Skin of body (tissue), 2 donors: ENCODE results near the gene COL5A1. TPM values are rescaled to one million over a fixed set of nuclear protein-coding genes. Genes with fewer than 3 reads are reported as not detected.
"Not testable (repeated sequence)": the region's sequence is repeated elsewhere in the genome, so short reads cannot be mapped to it uniquely, and the experiment has no call there.

Experiments used
- DNase-seq: peaks from one replicate; lab custom pipeline; 2025; lab: John Stamatoyannopoulos, UW
- total RNA-seq: library from RNA; depleted of rRNA; stranded (reverse); fragments of >200 nt; gene quantifications from one replicate; pipeline ENCODE4 v1.2.3, GENCODE V29; 2014

The COL5A1 gene
- total RNA-seq, 1 donor from 2014 or later = 349 TPM

DNA sequence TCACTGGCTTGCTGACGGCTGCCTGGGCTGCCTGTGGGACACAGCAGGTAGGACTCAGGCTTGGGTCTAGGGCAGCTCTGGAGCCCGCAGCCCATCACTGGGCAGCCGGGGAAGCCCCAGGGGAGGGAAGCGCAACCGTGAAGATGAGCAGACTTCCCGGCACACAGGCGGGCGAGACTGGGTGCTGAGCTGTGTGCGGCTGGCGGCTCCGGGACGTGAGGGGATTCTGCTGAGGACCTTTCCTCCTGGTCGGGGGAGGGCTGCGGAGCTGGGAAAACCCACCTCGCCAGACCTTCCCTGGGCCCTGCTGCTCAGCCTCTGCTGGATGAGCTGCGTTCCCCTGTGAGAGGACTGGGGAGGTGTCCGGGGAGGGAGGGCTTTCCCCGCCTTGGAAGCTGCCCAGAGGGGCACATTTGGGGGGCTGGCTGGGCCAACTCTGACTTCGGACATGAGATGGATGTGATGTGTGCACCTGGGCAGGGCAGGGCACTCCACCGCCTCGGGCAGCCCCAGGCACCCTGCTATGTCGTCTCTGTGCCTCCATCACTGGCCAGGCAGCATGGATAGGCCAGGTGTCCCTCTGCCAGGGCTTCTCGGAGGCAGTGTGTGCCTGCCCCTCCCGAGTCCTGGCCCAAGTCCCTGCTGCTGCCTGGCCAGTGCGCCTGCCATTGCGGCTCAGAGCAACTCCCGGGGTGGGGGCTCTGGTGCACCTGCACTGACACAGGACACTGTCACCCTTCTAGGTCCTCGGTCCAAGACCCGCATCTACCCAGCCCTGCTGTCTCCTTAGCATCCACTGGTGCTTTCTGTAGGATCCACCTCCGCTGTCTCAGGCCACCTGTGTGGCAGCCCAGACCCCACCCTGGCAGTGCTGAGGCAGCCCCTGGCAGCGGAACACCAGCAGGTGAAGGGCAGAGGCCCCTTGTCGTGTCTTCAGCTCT lies 66.4 kb downstream of the COL5A1 start:
- DNase-seq = no peak

DNA sequence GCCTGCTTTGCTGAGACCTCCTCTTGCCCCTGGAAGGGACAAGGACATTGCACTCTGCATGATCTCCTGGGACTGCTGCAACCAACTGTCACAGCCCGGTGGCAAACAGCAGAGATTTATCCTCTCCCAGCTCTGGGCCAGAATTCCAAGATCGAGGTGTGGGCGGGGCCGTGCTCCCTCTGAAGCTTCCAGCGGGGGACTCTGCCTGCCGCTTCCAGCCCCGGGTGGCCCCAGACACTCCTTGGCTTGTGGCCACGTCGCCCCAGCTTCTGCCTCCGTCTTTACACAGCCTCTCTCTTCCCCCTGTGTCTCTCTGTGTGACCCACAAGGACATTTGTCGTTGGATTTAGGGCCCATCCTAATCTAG lies 67.1 kb downstream of the COL5A1 start:
- no peak for DNase-seq

DNA sequence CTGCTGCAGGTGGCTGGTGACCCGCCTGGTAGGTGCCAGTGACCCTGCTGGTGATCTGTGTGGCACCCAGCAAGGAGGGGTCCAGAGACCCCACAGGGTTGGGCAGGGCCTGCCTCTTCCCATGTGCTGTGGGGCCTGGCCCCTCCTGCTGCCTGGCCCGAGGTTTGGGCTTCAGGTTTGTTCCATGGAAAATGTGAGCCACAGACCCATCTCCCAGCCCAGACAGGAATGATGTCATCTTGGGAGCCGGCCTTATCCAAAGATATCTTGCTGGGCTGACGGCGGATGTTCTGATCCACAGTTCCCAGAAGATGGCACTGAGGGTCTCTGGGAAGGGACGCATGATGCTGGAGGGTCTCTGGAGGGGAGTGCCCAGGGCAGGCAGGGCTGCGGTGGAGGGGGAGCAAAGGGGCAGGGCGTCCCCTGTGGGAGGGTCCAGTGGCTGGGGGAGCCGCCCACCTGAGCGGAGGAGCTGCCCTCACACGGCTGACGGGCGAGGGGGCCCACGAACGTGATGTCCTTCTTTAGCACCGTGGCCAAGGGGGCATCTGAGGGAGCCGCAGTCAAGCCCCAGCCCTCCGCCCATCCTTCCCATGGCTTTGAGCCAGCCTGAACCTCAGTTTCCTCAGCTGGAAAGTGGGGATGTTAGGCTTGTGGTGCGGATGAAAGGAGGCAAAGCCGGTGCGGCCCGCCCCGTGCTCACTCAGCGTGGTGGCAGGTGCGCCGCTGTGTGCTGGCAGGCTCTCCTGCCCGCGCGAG lies 68.1 kb downstream of the COL5A1 start:
- peak; percentile 60 for DNase-seq

DNA sequence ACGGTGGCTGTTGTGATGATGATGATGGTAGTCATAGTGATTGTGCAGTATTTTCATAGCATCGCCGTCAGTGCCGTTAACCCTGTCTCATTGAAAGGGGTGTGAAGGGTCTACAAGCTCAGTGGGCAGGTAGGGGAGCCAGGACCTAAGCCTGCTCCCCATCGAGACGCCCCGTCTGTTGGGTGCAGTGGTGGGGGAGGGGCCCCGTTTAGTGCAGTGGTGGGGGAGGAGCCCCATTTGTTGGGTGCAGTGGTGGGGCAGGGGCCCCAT lies 68.6 kb downstream of the COL5A1 start:
- no peak for DNase-seq

DNA sequence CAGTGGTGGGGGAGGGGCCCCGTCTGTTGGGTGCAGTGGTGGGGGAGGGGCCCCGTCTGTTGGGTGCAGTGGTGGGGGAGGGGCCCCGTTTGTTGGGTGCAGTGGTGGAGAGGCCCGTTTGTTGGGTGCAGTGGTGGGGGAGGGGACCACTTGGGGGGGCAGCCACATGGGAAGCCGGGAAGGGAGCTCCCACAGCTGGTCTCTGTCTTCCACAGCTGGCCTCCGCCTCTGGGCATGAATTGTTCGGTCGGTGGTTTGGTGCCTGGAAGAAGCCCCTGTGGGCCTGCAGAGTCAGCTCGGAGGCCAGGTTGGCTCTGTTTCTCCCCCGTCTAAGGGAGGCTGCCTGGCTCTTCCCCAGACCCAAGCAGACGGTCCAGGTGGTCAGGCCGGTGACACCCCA lies 69.3 kb downstream of the COL5A1 start:
- DNase-seq = no peak

DNA sequence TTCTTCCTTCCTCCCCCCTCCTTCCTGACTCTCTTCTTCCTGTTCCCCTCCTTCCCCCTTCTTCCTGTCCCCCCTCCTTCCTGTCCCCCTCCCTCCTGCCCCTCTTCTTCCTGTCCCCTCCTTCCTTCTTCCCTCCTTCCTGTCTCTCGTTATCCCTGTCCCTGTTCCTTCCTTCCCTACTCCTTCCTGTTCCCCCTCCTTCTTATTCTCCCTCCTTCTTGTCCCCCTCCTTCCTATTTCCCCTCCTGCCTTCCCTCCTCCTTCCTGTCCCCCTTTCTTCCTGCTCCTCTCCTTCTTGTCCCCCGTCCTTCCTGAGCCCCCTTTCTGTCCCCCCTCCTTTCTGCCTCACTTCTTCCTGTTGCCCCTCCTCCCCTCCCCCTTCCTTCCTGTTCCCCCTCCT lies 70.6 kb downstream of the COL5A1 start:
- no peak for DNase-seq

DNA sequence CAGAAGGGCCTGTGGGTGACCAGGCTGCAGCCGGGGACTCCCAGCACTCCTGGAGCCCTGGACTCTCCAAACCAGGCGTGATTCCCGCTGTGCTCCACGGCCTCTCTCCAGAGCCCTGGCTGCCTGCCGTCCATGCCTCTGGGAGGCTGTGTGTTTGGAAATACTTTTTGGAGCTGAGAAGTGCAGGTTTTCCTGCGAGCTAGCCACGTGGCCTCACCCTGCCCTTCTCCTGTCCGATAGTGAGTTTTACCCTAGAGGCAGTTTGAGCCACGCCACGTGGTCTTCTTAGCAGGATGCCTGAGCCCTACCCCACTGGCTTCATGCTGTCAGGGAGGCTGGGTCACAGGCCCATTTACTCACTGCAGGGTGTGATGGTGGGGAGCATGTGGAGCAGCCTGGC lies 71.3 kb downstream of the COL5A1 start:
- no peak for DNase-seq

DNA sequence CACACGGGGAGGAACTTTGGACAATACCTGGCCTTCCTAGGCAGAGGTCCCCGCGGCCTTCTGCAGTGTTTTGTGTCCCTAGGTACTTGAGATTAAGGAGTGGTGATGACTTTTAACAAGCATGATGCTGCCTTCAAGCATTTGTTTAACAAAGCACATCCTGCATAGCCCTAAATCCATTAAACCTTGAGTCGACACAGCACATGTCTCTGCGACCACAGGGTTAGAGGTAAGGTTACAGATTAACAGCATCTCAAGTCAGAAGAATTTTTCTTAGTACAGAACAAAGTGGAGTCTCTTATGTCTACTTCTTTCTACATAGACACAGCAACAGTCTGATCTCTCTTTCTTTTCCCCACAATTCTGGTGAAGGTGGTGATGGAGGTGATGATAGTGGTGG lies 73.9 kb downstream of the COL5A1 start:
- DNase-seq = not testable (repeated sequence)

DNA sequence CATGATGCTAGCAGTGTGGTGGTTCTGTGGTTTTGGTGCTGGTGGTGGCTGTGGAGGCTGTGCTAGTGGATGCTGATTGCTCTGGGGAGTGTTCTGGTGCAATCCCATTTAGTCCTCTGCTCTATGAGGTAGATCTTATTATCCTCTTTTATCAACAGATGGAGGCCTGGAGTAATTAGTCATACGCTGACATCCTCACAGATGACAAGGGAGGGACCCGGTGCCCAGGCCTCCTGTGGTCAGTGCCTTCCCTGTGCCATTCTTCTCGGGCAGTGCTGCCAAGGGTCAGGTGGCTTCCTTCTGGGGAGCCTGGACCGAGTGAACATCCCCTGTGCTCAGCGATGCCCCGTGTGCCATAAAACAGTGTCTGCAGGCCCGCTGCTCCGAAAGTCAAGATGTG lies 74.5 kb downstream of the COL5A1 start:
- no peak for DNase-seq

DNA sequence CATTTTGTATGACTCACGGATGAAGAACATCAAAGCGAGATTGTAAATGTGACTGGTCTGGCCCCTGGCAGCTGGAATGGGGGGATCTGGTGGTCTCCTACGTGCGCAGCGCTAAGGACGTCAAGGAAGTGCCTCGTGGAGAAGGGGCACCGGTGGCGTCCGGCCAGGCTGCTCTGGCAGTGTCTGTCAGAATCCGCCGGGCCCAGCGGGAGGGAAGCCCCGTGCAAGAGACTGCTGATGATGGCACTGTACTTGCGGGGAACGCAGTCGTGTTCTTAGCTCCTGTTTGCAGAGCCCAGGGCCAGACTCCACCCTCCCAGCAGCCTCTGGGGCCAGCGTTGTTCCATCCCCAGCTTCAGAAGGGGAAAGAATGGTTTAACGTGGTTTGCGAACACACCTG lies 75.5 kb downstream of the COL5A1 start:
- DNase-seq = no peak

DNA sequence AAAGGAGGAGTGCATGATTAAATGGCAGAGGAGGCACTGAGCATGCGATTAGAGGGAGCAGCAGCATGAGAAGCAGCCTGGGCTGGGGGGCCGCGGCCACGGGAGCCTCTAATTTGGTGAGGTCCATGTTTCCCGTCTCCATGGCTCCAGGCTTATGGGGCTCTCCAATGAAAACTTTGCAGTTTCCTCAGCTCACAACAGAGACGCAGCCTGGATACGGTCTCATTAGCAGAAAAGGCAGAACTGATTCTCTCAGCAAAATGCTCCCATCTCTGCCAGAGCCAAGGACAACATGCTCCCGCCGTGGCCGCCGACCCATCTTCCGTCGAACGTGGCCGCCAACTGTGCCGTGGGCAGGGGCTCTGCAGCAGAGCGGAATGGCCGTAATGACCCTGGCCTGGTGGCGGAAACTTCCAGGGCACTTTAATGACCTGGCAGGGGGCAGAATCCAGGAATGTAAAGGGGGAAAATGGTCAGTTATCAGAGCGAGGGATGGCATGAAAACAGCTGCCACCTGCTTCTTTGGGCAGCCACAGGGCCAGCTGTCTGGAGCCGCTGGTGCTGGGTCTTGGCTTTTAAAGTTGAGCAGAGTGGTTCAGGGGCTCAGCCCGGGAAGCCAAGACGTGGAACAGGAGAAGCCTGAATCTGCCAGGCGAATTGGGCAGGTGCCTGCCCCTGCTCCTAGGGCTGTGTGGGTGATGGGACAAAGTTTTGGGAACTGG lies 76.5 kb downstream of the COL5A1 start:
- DNase-seq = no peak

DNA sequence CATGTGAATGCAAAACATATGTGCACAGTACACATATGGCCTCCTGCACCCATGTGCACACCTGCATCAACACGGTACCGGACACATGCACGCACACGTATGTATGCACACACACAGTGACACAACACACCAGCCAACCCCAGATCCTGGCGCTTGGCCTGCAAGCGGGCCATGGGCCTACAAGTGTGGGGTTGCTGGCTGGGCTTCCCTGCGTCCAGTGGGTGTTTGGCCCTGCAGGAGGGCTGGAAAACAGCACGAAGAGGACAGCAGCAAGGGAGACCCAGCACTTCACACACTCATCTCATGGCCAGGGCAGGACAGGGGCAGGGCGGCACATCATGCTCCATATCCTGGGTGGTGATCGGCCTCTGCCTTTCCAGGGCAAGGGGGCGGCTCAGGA lies 77.7 kb downstream of the COL5A1 start:
- DNase-seq = no peak

DNA sequence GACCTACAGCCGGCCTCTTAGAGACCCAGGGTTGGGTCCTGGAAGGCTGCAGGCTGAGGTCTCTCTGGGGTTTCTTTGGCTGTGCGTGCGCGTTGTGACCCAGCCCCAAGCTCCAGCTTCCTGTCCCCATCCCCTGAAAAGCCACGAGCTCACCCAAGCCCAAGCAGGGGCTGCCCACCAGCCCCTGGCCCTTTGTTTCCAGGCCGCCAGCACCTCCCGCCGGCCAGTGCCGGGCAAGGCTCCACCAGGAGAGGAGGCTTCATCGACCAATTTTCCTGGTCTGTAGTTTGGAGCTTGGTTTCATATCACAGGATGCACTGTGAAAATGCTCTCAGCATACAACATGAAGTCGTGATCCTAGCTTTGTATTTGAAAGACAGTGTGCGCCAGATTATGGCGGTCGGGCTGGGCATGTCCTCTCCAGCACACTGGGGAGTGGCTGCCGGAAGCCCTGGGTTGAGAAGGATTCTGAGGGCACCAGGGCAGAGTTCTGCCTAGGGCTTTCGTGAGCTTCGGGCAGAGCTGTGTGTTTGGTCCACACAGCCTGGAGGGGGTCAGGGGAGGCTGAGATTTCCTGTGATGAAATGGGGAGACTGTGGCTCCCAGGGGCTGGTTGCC lies 78.6 kb downstream of the COL5A1 start:
- no peak for DNase-seq

DNA sequence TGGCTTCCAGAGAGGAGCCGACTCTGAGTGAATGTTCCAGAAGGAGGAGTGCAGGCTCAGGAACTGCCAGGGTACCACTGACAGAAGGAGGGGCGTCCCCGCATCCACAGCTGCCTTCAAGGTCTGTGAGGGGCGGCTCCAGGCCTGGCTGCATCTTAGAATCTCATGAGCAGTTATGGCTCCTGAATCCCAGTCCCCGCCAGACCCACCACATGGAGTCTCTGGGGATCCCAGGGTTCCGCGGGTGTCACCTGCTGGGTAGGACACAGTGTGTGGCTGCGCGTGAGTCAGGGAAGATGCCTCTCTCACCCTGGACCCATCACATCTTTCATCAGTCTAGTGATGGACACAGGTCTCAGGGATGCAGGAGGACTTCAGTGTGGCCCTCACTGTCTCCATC lies 79.2 kb downstream of the COL5A1 start:
- DNase-seq = no peak

DNA sequence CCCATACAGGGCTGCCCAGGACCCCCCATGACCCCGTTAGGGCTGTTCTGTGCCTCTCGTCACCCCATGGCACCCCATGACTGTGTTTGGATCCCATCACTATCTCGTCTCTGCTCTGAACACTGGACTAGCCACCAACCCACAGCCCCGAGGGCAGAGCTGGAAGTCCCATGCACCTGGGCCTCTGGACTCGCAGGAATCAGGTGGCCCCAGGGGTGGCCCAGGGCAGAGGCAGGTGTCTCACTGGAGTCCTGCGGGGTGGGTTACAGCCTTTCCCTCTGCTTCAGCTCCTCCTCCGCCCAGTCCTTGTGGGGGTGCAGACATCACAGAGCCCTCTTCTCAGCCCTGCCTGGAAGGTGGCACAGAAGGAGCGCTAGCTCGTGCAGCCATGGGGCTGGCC lies 79.7 kb downstream of the COL5A1 start:
- DNase-seq = no peak

DNA sequence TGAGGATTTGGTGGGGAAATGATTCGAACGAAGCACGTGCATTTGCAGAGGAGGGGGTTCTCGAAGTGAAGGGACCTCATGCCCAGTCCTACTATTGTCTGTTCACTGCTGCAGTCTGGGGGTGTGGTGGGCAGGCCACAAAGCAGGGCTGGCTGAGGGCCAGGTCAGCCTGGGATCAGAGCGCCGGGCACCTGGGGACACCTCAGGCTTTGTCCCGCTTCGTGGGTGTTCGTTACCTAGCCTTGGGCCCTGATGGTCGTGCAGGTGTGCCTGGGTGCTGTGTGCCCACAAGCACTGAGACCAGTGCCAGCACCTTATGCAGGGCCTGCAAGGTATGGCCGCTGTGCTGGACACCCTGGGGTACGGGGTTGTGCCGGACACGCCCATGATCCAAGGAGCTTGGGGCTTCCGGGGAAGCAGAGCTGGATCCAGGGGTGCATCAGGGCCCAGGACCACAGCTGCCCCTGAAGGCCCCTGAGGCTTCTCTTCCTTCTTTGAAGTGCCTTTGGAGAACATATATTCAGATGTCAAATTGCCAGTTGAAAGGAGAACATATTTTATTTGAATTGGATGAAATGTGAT lies 80.6 kb downstream of the COL5A1 start:
- no peak for DNase-seq

DNA sequence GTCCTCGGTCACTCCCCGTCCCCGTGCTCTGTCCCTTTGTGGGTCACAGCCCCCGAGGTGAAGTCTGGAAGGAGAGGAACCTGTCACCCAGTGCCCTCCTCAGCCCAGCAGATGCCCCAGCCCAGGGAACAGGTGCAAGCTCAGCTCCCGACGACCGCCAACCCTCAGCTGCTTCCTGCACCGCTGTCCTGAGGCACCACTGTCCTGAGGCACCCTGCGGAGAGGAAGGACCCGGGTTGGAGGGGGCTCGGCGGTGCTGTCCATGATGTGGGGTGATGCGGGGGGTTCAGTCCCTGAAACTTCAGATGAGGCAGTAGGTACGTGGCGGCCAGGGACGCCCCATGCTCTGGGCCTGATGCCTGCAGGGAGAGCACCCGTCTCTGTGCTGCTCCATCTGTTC lies 81.4 kb downstream of the COL5A1 start:
- no peak for DNase-seq

DNA sequence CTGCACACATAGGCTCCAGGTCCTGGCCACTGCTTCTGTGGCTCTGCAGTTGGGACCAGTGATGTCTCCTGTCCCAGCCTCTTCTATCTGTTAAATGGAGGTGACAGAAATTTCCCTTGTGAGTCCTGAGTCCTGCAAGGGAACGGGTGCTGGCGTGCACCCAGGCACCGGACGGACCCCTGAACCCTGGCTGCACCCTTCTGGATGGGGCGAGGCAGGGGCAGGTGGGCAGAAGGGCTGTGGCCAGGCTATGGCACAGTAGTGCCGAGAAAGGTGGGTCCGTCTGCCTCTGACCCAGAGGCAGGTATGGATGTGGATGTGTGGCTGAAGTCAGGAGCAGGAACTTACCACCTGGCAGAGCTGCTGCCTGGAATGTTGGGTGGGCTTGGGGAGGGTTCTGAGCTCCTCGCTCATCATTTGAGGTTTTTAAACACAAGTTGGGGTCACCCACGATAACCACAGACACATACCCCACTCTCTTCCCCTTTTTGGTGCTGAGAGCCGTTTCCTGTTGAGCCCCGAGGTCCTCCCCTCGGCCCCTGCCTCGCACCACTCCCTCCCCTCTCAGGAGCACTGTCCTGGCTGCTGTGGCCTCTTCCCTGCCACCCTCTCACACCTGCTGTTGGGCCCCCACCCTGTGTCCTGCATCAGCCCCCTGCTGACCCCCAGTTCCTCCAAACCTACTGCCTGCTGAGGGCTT lies 82.0 kb downstream of the COL5A1 start:
- DNase-seq = no peak

DNA sequence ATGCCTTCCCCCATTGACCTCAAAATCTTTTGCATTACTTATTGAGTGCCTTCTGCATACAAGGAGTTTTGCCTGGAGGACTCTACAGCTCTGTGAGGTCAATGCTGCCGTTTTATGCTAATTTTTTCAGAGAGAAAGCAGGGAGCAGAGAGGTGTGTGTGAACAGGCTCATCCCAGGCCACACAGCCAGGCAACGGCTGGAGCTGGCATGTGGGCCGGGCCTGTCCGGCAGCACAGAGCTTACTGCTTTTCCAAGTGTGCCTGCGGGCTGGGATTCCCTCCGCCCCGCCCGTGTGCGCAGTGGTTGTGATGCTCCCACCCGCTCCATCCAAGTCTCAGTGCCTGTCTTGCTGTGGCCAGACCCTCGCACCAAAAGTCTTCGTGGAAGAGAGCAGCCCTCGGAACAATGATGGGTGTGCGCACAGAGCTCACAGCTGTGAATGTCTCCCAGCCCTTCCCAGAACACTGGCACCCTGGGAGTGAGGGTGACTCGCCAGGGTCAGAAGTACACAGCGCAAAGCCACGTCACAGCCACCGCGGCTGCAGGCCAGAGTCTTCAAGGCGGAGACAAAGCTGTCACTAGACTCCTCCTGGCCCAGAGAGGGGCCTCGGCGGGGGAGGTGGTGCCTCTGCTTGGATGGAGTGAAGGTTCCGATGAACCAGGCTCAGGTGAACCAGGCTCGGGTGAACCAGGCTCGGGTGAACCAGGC lies 82.8 kb downstream of the COL5A1 start:
- no peak for DNase-seq

DNA sequence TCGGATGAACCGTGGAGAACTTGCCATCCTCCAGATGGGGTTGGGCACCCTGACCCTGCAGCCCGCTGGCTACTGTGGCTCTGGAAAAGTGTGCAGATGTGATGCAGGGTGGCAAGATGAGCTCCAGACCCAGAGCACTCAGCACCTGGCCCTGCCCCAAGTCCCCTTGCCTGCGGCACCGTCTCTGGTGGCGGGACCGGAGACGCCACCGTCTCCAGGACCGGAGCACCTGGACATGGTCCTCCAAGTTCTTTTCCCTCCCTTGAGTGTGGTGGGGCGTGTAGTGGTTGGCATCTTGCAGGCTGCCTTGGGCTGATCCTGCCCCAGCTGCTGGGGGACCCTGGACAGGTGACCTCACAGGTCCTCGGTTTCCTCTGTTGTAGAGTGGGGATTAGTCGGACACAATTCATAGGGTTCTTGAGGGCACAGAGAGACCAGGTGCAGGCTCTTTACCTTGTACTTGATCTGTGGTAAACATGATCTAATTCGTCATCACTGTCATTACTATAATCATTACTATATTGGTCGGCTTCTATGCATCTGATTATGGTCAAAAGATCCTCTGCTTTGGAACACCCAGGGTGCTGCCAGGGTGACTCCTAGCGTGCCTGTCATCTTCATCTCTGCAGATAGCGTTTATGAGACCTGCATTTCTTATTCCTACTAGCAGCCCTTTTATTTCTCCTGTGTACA lies 83.5 kb downstream of the COL5A1 start:
- no peak for DNase-seq
